GM12864 (cell line): Measurements from ENCODE around the gene LRRC73.

ENCODE experiments used
- DNase-seq: peaks from one replicate; pipeline ENCODE4 v3.0.0-alpha.2; 2011; ENCODE audit warnings: low read depth
- H3K4me3 ChIP-seq: 2 replicates; pipeline ENCODE4 v1.5.1; 2011; ENCODE audit warnings: mild to moderate bottlenecking, low read depth, low read length, control low read depth
- TF ChIP-seq, protein P1 (sequence below): IDR thresholded peaks from 2 replicates; pipeline ENCODE4 v1.5.1; 2011; ENCODE audit warnings: low read depth, mild to moderate bottlenecking, moderate library complexity, low read length, control low read depth, inconsistent platforms; ENCODE audit errors: missing control alignments

Gene LRRC73

DNA sequence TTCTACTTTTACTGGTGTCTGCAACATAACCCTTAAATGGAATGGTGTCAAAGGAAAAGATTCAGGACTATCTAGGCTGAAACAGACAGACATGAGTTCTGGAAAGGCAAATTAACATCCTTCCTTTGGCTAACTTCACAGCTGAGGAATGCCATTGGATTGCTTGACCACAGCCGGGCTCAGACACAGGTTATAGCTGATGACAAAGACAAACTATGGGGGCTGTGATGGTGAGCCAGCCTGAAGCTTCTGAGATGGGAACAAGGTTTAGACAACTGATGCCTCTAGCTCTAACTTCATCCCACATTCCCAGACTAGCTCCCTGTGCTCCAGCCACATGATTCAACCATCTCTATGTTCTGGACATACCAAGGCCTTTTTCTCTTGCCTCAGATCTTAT lies 22.1 kb upstream of the LRRC73 start:
- TF ChIP-seq, protein P1, sequence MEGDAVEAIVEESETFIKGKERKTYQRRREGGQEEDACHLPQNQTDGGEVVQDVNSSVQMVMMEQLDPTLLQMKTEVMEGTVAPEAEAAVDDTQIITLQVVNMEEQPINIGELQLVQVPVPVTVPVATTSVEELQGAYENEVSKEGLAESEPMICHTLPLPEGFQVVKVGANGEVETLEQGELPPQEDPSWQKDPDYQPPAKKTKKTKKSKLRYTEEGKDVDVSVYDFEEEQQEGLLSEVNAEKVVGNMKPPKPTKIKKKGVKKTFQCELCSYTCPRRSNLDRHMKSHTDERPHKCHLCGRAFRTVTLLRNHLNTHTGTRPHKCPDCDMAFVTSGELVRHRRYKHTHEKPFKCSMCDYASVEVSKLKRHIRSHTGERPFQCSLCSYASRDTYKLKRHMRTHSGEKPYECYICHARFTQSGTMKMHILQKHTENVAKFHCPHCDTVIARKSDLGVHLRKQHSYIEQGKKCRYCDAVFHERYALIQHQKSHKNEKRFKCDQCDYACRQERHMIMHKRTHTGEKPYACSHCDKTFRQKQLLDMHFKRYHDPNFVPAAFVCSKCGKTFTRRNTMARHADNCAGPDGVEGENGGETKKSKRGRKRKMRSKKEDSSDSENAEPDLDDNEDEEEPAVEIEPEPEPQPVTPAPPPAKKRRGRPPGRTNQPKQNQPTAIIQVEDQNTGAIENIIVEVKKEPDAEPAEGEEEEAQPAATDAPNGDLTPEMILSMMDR = no peak
- no peak for DNase-seq
- H3K4me3 ChIP-seq = no peak overlapping the region

DNA sequence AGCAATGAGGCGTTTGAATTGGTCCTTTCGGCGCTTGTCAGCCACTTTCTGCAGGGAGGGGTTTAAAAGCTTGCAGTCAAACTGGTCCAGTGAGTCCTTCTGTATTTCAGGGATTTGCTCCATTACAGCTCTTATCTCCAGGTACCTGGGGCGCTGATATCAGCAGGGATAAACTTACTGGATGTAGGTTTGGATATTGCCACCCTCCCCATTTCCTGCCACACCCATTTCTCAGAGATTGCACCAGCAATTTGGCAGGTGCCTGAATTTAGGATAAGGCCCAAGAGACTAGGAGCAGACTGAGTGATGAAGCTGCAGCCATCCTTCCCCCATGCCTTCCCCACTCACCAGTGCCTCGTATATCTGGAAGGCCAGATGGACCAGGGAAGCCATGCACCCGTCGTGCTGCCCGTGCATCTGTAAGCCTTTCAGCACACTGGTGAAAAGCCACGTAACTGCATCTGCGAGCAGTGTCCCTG lies 14.4 kb upstream of the LRRC73 start:
- H3K4me3 ChIP-seq = no peak overlapping the region
- TF ChIP-seq, protein P1 = no peak
- no peak for DNase-seq

DNA sequence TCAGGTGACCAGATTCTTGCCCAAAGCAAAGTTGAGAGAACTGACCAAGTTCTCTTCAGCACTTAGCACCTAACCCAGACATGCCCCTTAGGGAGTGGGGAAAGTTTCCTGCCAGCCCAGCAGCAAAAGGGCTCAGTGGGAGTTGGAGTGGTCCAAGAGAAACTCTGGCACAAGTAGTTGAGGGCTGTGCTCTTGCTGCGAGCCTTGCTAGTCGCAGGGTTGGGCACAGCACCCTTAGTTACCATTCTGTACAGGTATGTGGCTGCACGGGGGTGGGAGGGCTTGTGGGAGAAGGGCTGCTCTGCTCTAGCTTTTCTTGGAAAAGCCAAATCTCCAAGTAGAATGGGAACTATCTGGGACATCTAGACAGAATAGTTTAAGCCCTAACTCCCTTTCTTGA lies 13.1 kb upstream of the LRRC73 start:
- no peak for DNase-seq
- TF ChIP-seq, protein P1 = no peak
- H3K4me3 ChIP-seq = no peak overlapping the region

DNA sequence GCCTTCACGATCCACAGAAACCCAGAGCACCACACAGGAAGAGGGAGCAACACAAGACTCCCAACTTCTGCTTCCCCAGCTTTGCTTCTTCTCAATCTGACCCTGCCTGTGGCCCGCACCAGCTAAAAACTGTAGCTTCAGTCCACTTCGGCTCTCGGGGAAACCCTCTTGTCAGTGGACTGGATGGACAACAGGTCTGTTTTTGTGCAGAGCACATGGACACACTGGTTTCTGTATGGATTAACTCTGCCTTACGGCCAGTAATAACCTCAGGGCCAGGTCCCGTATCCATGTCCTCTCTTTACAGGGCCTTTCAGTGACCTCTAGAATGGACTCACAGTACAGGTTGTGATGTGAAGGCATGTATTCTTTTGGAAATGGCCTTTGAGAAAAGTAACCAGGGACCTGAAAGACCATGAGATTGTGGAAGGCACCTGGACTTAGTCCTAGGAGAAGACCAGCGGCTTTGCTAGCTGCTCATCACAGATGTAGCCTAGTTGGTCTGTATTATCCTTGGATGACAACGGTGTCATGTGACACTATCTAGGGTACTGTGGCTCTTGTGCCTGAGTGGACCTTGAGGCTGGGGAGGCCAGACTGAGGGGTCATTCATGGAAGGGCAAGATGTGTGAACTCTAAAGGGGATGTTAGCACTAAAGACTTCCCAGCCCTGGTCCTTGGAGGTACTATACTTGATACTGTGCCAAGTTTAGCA lies 12.6 kb upstream of the LRRC73 start:
- no peak for DNase-seq
- TF ChIP-seq, protein P1 = no peak
- no peak overlapping the region for H3K4me3 ChIP-seq

DNA sequence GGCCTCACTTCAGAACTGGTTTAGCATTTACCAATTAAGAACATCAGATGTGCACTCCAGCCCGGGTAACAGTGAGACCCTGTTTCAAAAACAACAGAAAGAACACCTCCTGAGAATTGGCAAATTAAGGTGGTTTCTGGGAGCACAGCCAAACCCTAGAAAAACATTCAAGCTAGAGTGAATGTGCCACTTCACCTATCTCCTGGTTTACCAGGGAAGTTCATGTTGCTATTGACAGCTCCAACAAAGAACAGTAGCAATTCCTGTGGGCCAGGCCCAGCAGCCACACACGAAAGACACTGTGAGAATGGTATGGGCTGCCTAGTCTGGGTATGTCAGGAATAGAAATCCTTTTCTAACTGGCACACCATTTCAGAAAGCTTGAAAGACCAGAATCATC lies 11.7 kb upstream of the LRRC73 start:
- no peak overlapping the region for H3K4me3 ChIP-seq
- TF ChIP-seq, protein P1 = no peak
- no peak for DNase-seq

DNA sequence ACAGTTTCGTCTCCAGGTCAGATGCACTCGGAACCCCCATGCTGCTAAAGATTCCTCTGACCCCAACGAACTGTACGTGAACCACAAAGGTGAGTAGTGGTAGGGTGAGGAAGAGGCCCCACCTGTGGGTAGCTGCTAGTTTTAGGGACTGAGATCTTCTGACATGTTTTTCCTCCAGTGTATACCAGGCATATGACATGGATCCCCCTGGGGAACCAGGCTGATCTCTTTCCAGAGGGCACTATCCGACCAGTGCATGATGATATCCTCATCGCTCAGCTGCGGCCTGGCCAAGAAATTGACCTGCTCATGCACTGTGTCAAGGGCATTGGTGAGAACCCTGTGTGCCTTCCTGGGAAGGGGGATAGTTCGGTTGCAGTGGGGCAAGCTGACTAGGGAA lies 10.0 kb upstream of the LRRC73 start:
- no peak for DNase-seq
- TF ChIP-seq, protein P1 = no peak

DNA sequence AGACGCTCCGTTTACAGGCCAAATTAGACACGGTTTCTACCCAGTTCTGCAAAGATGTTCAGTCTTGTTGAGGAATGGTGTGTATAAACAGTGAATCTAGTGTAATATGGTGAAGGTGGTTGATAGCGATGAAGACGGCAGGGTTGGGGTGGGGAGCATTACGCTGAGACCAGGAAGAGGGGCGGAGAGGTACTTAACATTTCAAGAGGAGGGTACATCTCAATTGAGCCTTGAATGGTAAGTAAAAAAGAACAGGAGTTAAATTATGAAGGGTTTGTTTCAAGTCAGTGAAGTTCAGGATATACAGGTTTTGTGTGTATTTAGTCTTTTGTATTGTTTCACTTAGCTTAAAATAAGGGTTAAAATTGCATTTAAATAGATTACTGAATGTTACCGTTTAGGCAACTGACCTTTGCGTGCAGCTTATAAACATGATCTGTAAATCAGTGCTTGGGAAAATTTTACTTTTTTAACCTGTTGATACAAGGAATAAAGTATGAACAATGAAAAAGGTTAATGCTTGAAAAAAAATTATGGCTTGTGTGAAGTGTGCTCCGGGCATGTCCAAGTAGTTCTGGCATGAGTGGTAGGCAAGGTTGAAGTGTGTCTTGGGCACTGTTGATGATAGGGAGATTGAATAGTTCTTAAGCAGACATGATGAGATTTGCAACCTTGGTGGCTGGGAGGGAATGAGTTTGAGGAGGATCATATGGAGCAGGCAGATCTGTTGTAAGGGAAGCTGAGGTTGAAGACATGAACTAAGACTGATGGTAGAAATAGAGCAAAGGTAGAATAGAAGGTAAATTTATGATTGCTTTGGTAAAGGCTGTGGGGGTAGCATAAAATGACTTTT lies 7.6 kb upstream of the LRRC73 start:
- TF ChIP-seq, protein P1 = no peak
- DNase-seq = no peak
- peak overlapping the region; percentile 83 for H3K4me3 ChIP-seq

More for the DNA sequence above, 10.0 kb upstream of the LRRC73 start:
- H3K4me3 ChIP-seq = no peak overlapping the region
